GM18507 (cell line): ENCODE results near the gene NAXE.
"Not testable (repeated sequence)": the region's sequence is repeated elsewhere in the genome, so short reads cannot be mapped to it uniquely, and the experiment has no call there.

Source experiments
- DNase-seq: peaks from one replicate; pipeline ENCODE4 v3.0.0; 2011; ENCODE audit warnings: low read depth; ENCODE audit not compliant: insufficient read length; ENCODE audit errors: extremely low spot score
- FAIRE-seq: peaks from 2 replicates; lab custom pipeline; 2011; peaks lifted over from hg19 to GRCh38; lab: Jason Lieb, UNC

Gene NAXE

DNA sequence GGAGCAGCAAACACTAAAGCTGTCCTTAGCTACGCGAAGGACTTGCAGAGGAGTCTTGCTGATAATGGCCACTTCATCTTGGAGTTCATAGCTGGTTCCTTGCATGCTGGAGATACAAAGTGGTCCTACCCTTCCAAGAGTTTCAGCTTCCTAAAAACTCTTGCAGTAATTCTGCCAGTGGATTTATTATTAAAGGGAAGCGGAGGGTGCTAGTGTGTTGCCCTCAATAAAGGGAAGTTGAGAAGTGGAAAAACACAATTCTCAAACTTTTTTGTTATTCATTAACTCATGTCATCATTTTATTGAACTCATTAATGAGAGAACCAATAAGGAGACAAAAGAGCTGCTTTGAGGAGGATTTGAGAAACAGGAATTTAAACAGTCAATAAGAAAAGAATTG lies 21.1 kb downstream of the NAXE start:
- FAIRE-seq (no peak), DNase-seq (no peak)

DNA sequence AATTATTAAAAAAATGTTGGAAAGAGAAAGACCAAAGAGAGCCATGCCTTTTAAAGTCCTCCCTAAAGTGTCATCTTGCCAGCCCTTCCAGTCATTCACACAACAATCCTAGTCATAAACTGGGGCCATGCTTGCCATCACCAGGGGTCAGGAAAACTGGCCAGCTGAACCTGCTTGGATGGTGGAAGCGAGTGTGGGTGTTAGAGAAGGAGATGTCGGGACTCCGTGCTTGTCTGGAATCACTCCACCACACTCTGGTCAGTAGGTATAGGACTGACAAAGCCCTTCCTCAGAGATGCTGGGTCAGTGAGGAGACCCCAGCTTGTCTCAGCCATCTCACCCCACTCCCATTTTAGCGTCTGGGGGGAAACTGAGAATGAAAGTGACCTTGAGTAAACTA lies 24.4 kb downstream of the NAXE start:
- FAIRE-seq (no peak), DNase-seq (no peak)

DNA sequence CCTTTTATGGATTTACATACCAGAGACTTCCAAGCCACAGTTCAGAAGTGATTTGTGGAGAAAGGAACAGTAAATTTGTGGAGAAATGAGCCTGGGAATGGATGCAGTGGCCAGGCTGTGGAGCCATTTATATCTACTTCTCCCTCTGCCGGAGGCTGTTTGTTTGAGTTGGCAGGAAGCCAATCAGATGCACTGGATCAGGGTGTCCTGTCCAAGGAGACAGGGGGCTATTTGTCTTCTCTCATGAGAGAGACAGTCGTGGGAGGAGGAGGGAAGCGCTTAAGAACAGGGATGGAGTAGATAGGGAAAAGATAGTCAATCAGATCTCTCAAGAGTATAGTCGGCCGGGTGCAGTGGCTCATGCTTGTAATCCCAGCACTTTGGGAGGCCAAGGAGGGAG lies 24.9 kb downstream of the NAXE start:
- FAIRE-seq (no peak), DNase-seq (no peak)

DNA sequence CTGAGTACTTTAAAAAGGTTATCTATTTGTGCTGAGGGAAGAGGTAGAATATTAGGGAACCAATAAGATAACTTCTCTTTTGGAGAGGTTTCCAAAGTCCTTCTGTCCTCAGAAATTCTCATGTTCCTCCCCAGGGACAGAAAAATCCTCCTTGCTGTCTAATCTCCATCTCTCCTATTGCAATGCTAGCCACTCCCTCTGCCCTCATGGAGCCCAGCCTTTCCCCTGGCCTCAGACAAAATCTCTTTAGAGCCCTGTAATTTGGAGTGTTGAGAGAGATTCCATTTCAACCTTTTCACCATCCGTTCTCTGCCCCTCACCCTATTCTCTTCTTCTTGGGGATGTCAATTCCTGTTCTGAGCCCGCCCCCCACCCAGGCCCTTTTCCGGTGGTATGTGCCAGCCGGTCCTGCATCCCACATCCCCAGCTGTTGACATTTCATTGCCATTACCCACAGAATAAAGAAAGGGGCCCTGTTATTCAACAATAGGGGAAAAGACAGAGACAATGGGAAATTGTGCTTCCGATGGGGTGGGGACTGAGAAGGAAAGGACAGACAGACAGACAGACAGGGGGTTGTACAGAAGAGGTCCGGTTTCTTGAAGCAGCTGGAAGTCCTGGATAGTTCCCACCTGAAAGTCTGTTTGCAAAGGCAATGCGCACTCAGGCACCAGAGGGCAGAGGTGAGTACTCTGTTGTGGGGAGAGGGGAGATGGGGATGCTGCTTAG lies 27.4 kb downstream of the NAXE start, which contains the start of gene HAPLN2:
Gene HAPLN2, plus strand, starts transcription at position 563 of the 729 bp plus-strand sequence. CDS start 4,076 bp downstream, outside the sequence.
- DNase-seq (no peak), FAIRE-seq (no peak)

DNA sequence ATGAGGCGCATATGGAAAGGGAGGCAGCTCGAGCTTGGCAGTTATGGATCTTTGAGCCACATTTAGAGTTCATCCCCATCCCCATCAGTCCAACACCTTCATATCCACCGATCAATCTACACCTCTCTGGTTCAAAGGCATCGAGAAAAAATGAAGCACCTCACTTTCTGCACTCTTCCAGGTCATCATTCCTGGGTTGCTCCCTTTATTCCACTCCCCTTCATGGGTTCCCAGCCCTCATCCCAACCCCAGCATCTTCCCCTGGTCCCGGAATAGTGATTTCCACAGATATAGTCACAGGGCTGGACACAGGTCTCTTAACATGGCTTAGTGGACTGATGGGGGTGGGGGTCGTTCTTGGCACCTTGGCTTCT lies 28.0 kb downstream of the NAXE start:
- FAIRE-seq = no peak
- no peak for DNase-seq

DNA sequence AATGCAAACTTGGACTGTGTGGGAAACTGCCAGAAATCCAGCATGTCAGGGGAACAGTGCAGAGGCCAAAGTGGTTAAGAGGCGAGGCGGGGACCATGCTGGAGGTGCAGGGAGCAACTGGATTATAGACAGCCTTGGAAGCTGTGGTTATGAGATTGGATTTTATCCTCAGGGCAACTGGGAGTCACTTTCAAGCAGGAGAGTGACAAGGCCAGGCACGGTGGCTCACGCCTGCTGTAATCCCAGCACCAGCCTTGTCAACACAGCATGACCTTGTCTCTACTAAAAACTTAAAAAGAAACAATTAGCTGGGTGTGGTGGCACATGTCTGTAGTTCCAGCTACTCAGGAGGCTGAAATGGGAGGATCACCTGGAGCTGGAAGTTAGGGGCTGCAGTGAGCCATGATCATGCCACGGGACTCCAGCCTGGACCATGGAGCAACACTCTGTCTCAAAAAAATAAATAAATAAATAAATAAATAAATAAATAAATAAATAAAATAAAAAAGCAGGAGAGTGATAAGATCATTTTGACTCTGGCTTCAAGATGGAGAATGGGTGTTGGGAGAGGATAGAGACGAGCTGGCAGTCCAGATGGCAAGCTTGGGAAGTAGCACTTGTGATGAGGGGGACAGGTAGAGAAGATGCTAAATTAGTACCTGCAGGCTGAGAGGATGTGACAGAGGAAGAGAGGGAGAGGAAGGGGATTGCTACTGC lies 31.2 kb downstream of the NAXE start:
- DNase-seq (no peak), FAIRE-seq (no peak)

DNA sequence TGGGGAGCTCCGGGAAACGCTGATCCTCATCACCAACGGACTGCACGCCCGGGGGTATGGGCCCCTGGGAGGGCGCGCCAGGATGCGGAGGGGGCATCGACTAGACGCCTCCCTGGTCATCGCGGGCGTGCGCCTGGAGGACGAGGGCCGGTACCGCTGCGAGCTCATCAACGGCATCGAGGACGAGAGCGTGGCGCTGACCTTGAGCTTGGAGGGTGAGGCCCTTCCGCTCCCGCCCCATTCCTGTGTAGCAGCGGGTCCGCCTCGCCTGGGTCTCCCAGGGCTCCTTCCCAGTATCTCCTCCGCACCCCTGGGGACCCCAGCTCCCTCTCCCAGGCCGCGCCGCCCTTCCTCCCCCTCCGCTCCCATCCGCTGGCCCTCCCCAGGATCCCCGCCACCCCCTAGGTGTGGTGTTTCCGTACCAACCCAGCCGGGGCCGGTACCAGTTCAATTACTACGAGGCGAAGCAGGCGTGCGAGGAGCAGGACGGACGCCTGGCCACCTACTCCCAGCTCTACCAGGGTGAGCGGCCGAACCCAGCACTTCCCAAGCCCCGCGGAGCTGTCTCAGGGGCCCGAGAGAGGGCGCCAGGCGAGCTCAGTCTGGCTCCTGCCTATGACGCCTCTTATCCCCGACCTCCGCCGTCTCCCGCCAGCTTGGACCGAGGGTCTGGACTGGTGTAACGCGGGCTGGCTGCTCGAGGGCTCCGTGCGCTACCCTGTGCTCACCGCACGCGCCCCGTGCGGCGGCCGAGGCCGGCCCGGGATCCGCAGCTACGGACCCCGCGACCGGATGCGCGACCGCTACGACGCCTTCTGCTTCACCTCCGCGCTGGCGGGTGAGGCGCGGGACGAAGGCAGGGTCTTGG lies 32.6 kb downstream of the NAXE start:
- no peak for DNase-seq
- FAIRE-seq = no peak

DNA sequence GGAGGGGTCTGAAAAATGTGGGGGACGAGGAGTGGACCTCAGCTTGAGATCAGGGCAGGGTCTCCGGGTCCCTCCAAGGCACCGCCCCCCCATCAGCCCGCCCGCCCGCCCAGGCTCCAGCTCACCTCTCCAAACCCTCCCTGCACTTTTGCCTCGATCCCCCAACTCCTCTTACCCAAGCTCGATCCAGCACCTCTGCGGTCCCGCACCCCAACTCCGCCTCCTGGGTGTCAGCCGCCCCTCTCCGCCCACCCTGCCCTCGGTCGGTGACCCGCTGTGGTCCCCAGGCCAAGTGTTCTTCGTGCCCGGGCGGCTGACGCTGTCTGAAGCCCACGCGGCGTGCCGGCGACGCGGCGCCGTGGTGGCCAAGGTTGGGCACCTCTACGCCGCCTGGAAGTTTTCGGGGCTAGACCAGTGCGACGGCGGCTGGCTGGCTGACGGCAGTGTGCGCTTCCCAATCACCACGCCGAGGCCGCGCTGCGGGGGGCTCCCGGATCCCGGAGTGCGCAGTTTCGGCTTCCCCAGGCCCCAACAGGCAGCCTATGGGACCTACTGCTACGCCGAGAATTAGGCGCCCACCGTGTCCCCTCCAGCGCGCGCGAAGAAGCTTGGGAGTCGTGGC lies 33.3 kb downstream of the NAXE start:
- FAIRE-seq = no peak
- DNase-seq = no peak

DNA sequence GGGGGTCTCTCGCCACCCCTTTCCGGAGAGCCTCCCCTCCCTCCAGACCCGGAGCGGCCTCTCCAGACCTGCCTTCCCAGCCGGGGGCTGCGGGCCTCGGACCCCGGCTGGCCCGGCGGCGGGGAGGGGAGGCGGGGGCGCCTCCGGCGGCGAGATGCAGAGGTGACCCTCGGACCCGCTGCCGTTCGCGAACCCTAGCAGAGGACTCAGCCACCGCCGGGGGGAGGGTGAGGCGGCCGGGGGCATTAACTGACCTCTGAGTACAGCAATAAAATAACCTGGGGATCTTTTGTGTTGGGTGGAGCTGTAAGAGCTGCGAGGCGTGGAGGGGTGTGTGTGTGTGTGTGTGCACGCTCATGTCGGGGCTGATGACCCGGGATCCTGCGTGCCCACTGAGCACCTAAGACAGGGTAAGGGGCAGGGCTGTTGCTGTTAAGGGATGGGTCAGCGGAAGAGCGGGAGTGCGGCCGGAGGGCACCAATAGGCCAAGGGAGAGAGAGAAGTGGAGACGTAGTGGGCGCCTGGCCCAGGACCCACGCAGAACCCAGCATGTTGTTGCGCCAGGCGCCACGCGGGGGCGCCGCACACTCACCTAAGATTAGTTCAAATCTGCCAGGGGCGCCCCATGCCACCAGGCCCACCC lies 34.0 kb downstream of the NAXE start:
- no peak for DNase-seq
- no peak for FAIRE-seq

DNA sequence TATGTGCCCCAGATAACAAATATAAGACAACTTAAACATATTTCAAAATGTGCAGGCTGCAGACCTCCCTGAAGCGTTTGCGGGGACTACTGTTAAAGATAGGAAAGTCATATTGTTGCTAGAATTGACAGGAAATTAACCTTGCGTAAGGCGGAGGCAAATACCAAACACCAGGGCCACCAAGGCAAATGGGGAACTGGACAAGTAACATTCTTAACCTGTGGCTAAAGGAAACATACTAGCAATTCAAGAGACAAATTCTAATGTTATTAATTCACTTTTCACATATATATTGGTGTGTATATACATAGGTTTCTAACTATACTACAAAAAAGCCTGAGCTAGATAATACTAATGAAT lies 34.5 kb downstream of the NAXE start:
- FAIRE-seq = no peak
- no peak for DNase-seq

DNA sequence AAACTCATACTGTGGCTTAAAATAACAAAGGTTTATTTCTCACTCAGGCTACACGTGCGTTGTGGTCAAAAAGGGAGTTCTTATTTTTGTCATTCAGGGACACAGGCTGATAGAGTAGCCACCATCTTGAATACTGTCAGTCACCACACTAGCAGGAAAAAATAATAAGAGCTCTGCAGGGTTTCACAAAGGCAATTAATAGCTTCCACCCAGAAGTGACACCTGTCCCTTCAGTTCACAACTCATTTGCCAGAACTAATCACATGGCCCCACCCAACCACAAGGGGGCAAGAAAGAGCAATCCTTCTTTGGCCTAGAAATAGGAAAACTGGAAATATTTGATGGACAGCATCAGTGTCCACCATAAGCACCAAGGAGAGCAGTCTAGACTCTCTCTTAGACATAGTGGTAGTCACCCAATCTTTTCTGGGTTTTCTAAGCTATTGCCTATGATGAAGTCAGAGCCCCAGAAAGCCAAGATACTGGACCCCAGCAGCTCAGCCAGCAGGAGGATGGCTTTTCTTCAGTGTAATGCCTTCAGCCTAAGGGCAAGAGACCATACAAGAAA lies 35.8 kb downstream of the NAXE start:
- FAIRE-seq = peak; percentile 72
- DNase-seq = no peak

DNA sequence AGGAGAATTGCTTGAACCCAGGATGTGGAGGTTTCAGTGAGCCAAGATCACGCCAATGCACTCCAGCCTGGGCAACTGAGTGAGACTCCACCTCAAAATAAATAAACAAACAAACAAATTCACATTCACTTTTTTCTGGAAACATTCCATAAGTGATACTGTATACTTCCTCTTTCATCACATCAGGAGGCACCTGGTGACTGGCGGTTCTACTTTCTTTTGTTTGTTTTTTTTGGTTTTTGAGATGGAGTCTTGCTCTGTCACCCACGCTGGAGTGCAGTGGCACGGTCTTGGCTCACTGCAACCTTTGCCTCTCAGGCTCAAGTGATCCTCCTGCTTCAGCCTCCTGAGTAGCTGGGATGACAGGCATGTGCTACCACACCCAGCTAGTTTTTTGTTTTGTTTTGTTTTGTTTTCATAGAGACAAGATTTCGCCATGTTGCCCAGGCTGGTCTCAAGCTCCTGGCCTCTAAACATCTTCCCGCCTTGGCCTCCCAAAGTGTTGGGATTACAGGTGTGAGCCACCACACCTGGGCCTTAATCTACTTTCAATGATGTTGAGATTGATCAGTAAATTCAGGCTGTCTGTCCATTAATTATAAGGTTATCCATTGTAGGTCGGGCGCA lies 38.4 kb downstream of the NAXE start:
- DNase-seq (no peak), FAIRE-seq (no peak)

DNA sequence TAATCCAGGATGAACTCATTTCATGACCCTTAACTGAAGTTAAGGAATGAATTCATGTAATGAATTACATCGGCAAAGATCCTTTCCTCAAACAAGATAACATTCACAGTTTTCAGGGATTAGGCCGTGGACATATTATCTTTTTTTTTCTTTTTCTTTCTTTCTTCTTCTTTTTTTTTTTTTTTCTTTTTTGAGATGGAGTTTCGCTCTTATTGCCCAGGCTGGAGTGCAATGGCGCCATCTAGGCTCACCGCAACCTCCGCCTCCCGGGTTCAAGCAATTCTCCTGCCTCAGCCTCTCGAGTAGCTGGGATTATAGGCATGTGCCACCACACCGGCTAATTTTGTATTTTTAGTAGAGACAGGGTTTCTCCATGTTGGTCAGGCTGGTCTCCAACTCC lies 39.6 kb downstream of the NAXE start:
- not testable (repeated sequence) for DNase-seq

DNA sequence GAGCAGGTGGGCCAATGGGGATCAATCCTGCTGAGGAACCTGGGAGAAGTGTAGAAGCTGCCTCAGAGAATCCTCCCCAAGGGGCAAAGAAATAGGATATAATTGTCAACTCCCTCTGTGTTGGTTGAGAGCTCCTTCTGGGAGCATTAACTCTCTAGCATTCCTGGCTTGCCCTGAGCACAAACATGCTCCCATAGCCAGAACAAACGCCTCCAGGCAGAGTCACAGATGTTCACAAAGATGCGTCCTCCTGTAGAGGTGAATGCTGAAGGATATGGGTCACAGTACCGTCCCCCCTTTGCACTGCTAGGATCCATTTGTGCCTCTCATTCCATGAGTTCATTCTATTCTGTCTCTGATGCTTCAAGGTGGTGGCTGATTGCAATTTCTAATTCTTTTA lies 40.8 kb downstream of the NAXE start:
- DNase-seq (no peak), FAIRE-seq (no peak)

More for the DNA sequence above, 39.6 kb downstream of the NAXE start:
- FAIRE-seq = not testable (repeated sequence)

DNA sequence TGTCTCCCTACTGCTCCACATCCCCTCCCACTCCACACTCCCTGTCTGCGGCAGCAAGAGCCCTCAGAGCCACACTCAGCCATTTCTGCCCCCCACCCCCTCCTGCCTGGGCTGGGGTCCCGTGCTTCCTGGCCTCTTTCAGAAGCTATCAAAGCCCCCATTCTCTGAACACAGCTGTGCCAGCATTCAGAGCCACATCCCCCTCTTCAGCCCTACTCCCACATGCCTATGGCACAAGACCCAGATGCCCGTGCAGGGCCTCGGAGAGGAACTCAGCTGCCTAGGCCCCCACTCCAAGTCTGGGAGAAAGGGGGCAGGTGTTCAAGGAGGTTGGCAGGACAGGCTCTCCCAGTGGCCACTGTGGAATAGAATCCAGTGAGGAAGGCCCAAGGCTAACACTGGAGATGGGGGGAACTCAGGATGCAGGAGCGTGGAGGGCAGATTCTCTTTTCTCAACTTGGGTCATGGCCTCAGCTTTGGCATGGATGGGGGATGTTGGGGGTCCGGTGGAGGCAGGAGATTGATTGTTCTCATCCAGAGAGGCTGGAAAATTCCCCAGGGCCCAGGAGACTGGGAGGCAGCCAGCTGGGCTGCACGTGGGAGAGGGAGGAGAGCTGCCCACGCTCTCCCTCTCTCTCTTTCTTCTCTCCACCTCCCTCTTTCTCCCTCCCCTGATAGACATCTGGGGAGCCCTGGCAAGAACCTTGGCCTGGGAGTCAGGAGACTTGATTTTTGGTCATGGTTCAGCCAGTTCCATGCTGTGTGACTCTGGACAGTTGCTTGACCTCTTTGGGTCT lies 46.8 kb downstream of the NAXE start:
- DNase-seq (no peak), FAIRE-seq (no peak)

DNA sequence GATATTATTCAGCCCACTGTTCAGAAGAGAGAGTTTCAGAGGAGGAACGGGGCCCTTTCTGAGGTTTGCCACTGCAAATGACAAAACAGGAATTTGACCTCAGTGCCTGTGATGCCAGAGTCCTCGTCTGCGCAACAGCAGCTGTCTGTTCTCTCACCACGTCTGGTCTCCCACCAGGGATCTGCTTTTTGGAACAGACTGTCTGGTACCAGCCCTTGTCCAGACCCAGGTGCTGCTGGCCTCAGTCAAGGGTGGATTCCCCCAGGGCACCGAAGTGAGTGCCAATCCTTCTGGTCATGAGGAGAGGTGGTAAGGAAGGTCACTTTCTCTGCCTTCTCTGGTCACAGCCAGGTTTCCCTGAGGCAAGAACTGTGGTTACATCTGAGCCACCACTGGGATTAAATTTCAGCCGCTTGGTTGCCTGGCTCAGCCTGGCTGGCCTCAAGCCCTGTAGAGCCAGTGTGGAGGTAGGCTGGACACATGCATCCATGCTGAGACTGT lies 48.1 kb downstream of the NAXE start:
- FAIRE-seq = no peak
- no peak for DNase-seq

DNA sequence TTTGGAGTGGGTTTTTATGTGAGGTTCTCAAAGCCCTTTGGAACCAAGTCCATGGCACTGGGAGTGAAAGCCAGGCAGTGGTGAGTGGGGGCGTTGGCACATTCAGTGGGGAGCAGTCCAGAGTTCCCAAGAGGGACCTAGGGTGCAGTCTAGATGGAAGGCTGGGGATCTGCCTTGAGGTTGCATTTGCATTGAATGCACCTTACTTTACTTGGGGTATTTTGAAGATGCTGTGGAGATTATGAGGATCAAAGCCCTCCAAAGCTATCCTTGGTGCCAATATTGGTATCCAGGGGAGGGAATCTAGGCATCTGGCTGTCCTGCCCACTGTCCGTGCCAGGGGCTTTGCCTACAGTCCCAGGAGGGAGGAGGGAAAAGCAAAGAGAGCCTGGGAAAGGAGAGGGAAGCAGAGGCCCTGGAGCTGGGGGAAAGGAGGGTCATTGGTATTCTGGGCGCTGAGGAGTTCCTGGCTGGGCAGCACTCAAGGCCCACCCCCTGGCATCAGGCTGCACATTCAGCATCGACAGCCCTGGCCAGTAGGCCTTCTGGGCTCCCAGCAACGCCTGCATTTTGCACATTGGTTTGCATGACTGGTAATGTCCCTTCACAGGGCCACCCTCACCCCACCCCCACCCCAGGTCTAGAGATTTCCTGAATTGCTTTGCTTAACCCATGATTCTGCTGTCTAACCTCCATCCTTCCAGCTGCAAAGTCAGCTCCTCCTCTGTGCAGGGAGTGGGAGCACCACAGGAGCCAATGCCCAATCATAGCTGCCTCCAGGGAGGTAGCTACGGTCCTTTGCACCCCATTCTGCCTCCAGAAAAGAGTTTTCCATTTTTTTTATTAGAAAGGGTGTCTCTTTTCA lies 49.5 kb downstream of the NAXE start:
- no peak for DNase-seq
- FAIRE-seq = no peak
